Ovary (tissue), 9 donors: ENCODE results near the gene IFT81. TPM values are rescaled to one million over a fixed set of nuclear protein-coding genes. Genes with fewer than 3 reads are reported as not detected.

ENCODE experiments used
- DNase-seq, 5 donors: peaks; one replicate each; pipeline ENCODE4 v3.0.0-alpha.2; 2019 to 2020
- H3K27ac ChIP-seq, 2 donors: fragments of 200-600 bp; one replicate each; pipeline versions ENCODE4 v1.5.1 to v1.8.0; 2019 to 2022
- H3K27me3 ChIP-seq: fragments of 200-600 bp; one replicate; pipeline ENCODE4 v1.8.0; 2022
- H3K36me3 ChIP-seq: fragments of 200-600 bp; sonication (generic); one replicate; pipeline ENCODE4 v1.5.1; 2019
- H3K4me1 ChIP-seq: one replicate; pipeline ENCODE4 v1.8.1; 2013; ENCODE audit warnings: mild to moderate bottlenecking, moderate library complexity; ENCODE audit not compliant: insufficient read depth
- H3K4me3 ChIP-seq: fragments of 200-600 bp; sonication (generic); one replicate; pipeline ENCODE4 v1.5.1; 2017
- H3K9me3 ChIP-seq, 2 donors: fragments of 200-600 bp in 1 of 2; sonication (generic) in 1 of 2; one replicate each; pipeline versions ENCODE4 v1.5.1 to v1.8.1; 2013 to 2019; ENCODE audit warnings: mild to moderate bottlenecking in 1 of 2, moderate library complexity in 1 of 2
- CTCF ChIP-seq, 3 donors: fragments of 450-650 bp in 2 of 3; fragments of 200-600 bp in 1 of 3; IDR thresholded peaks; one replicate each; pipeline versions ENCODE4 v1.5.1 to v1.8.0; 2016 to 2022; ENCODE audit warnings: antibody characterized with exemption in 3 of 3, mild to moderate bottlenecking in 1 of 3
- EP300 ChIP-seq: sonication (generic); formaldehyde crosslinking; IDR thresholded peaks from one replicate; pipeline ENCODE4 v1.6.1; 2017; ENCODE audit warnings: antibody characterized with exemption
- POLR2A ChIP-seq: fragments of 450-650 bp; IDR thresholded peaks from one replicate; pipeline ENCODE4 v1.6.1; 2017; ENCODE audit warnings: antibody characterized with exemption, mild to moderate bottlenecking, moderate library complexity
- WGBS, 3 donors: extraction: QIAGEN DNeasy Blood & Tissue Kit in 1 of 3; methylation state at CpG; one replicate each; pipeline versions ENCODE4 v1.1.5 to v1.1.7; 2013 to 2017; 5-methylcytosine and 5-hydroxymethylcytosine counted together
- intact Hi-C, 4 donors: fragments of 100-400 bp; cut with DNase I; formaldehyde crosslinking; loops; one replicate each; pipeline versions ENCODE4 v1.11.0 to v1.15.1; 2022 to 2023
- polyA plus RNA-seq, 2 donors: library from polyadenylated mRNA; stranded (reverse); fragments of 200-250 nt in 1 of 2; fragments of 350-450 nt in 1 of 2; fragmentation: Illumina TruSeq in 1 of 2; extraction: RNeasy Lipid Tissue Mini Kit (QIAGEN cat#74804) in 1 of 2; gene quantifications; one replicate each; pipeline ENCODE4 v1.2.3, GENCODE V29; 2013 to 2014
- total RNA-seq, 7 donors: library from RNA; depleted of rRNA in 2 of 7; stranded (reverse); fragments of >200 nt in 2 of 7; fragmentation: NEBNext Ultra II Directional in 3 of 7; extraction: Animal tissue kit (Norgen Biotek cat#: 25700) in 3 of 7; gene quantifications; one replicate each; pipeline versions ENCODE4 v1.1.0 to v1.2.4, GENCODE V29; 2016 to 2023
- donor health status: DM: no; HTN: no; CAD: no; lungs with moderate emphysema.
- donor health status: DM: no; HTN: no; CAD: no.
- donor health status: Bipolar disorder and iron deficiency.
- donor health status: DM: yes; HTN: yes; CAD: no.
- donor health status: DM: no; HTN: no; CAD: no.
- donor health status: DM: yes; HTN: yes; CAD: no.

The IFT81 gene
- total and polyA plus RNA-seq, 9 donors: 10.4 to 22.3 (median 17.2) TPM

DNA sequence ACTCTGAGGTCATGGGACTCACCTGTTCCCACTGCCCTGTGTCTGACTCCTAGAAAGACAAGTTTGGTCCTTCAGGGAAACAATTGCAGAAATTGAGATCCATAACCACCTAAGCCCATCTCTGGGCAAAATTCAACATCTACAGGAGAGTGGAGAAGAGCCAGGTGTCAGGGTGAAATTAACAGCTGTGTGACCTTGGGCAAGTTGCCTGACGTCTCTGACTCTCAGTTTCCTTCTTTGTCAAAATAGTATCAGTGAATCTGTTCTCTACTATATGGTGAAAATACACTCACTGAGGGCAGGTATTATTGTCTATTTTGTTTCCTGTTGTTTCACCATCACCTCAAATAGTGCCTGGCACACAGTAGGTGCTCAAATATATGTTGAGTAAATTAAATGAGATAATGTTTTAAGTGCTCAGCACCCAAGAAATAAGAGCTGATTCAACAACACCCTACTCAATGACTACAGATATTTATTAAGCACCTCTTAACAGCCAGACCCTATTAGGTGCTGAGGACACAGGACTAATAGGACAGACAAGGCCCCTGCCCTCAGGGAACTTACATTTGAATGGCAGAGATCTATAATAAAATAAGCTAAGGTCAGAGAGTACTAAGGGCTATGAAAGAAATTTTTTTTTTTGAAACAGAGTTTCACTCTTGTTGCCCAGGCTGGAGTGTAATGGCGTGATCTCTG, 14.2 kb upstream of the IFT81 start:
- H3K4me3 ChIP-seq: no peak overlapping the region
- H3K4me1 ChIP-seq: peaks cover 21% of the 10 kb centered on the region
- no peaks in the 10 kb centered on the region for H3K36me3 ChIP-seq
- no peak for TF ChIP-seq POLR2A
- no peak for TF ChIP-seq EP300
- TF ChIP-seq CTCF (IDR thresholded peaks at IDR 0.05): no peak
- no peak for DNase-seq
- no peaks in the 10 kb centered on the region for H3K27me3 ChIP-seq
- 61 to 68% (median 62%) methylated on average over 2 of the region's 2 CpGs for WGBS, 3 donors
- intact Hi-C loops: loop anchor here in 2 of 4 donors (10.0 kb wide), 2 partner anchors 115 to 175 kb away; partner anchors contain the start of gene ATP2A2 (in 1 of the 2)
- peak overlapping the region; percentile 81 to 84 for H3K27ac ChIP-seq
- H3K9me3 ChIP-seq: no peaks in the 10 kb centered on the region

DNA sequence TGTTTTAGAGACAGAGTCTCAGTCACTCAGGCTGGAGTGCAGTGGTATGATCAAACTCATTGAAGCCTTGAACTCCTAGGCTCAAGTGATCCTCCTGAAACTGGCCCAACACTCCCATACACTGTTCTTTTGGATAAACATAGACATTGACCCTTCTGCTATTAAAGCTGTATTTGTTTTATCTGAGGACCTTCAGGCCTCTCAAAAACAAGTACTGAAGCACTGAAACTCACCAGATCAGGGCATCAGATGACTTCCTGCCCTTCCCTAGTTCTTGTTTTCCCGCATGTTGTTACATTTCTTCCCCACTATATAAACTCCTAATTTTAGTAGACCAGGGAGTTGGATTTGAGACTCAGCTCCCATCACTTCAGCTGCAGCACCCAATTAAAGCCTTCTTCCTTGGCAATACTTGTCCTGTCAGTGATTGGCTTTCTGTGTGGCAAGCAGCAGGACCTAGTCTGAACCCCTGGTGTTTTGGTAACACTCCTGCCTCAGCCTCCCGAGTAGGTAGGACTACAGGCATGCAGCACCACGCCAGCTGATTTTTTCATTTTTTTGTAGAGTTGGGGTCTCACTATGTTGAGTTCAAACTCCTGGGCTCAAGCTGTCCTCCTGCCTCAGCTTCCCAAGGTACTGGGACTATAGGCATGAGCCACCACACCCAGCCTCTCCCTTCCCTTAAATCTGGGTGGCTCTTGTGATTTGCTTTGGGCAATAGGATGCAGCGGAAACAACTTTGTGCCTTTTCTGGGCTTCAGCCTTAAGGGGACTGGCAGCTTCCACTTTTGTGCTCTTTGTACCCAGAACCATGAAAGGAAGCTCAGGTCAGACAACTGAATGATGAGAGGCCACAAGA, 12.5 kb upstream of the IFT81 start:
- no peak for DNase-seq
- Histone ChIP-seq H3K27me3 (no peaks in the 10 kb centered on the region), H3K9me3 (no peaks in the 10 kb centered on the region), H3K36me3 (no peaks in the 10 kb centered on the region), H3K27ac (peak overlapping the region in 1 of 2 donors; percentile 54), H3K4me1 (peaks cover 23% of the 10 kb centered on the region), H3K4me3 (no peak overlapping the region)
- intact Hi-C loops: no loop called here
- TF ChIP-seq EP300: no peak
- TF ChIP-seq POLR2A: no peak
- no peak for TF ChIP-seq CTCF (IDR thresholded peaks at IDR 0.05)
- WGBS, 3 donors: 62 to 79% (median 72%) methylated on average over 4 of the region's 4 CpGs

- H3K4me3 ChIP-seq: no peak overlapping the region
- intact Hi-C loops: no loop called here
- H3K27me3 ChIP-seq: no peaks in the 10 kb centered on the region
- WGBS, 3 donors: 93 to 96% (median 94%) methylated on average over 6 of the region's 6 CpGs
- H3K9me3 ChIP-seq: no peaks in the 10 kb centered on the region
- H3K4me1 ChIP-seq: peaks cover 23% of the 10 kb centered on the region
- no peak for DNase-seq
- TF ChIP-seq CTCF (IDR thresholded peaks at IDR 0.05): no peak
- TF ChIP-seq EP300: no peak
- no peak for TF ChIP-seq POLR2A
- H3K27ac ChIP-seq: no peak overlapping the region
- H3K36me3 ChIP-seq: no peaks in the 10 kb centered on the region
Observed at GRCh38 chr12:110112335-110112660, 11.9 kb upstream of the IFT81 start.

DNA sequence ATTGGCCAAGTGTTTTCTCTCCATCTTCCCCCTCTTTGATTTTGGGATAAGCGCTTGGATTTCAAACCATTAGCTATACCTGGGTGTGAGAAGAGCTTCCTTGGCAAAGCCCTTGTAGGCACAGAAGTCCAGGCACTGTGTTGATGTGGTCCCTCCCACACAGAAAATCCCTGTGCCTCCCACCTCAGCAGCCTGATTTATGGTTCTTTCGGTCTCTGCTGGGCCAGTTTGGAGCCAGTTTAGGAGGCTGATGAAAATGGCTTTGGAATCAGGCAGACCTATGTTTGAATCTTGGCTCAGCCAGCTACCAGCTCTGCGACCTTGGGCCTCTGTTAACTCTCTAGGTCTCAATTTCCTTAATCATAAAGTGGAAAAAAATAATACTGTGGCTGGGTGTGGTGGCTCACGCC, 9.6 kb upstream of the IFT81 start:
- intact Hi-C loops: no loop called here
- H3K27me3 ChIP-seq: no peaks in the 10 kb centered on the region
- peak in 1 of 5 donors; percentile 34 for DNase-seq
- 23 to 30% (median 24%) methylated on average over 4 of the region's 4 CpGs for WGBS, 3 donors
- peak overlapping the region; percentile 41 to 65 for H3K27ac ChIP-seq
- no peaks in the 10 kb centered on the region for H3K36me3 ChIP-seq
- no peak overlapping the region for H3K4me3 ChIP-seq
- no peak for TF ChIP-seq EP300
- no peak for TF ChIP-seq CTCF (IDR thresholded peaks at IDR 0.05)
- TF ChIP-seq POLR2A: no peak
- peaks cover 16% of the 10 kb centered on the region for H3K4me1 ChIP-seq
- H3K9me3 ChIP-seq: no peaks in the 10 kb centered on the region
